Mesothelial cell of epicardium (in vitro differentiated cells): ENCODE measurements around the gene REV3L. TPM values are rescaled to one million over a fixed set of nuclear protein-coding genes. Genes with fewer than 3 reads are reported as not detected.
"Not testable (repeated sequence)": the region's sequence is repeated elsewhere in the genome, so short reads cannot be mapped to it uniquely, and the experiment has no call there.

Experiments
- DNase-seq, 2 experiments: peaks; one replicate each; pipeline ENCODE4 v3.0.0; 2021; ENCODE audit warnings: low spot score in 2 of 2; ENCODE audit not compliant: unreplicated experiment in 2 of 2
- H3K27ac Mint-ChIP-seq: 2 replicates; pipeline ENCODE4 v1.8.0; 2021; ENCODE audit warnings: mixed read lengths
- H3K27me3 Mint-ChIP-seq: 2 replicates; pipeline ENCODE4 v1.8.0; 2021; ENCODE audit warnings: low read depth, mixed read lengths
- H3K36me3 Mint-ChIP-seq: 2 replicates; pipeline ENCODE4 v1.8.0; 2021; ENCODE audit warnings: mixed read lengths
- H3K4me1 Mint-ChIP-seq: 2 replicates; pipeline ENCODE4 v1.8.0; 2021; ENCODE audit warnings: mixed read lengths
- H3K4me3 Mint-ChIP-seq: 2 replicates; pipeline ENCODE4 v1.8.0; 2021; ENCODE audit warnings: mild to moderate bottlenecking, moderate library complexity, mixed read lengths
- H3K9me3 Mint-ChIP-seq: 2 replicates; pipeline ENCODE4 v1.8.0; 2021; ENCODE audit warnings: mixed read lengths
- total RNA-seq: library from RNA; stranded (reverse); gene quantifications from 3 replicates; pipeline ENCODE4 v1.2.1, GENCODE V29; 2021
- TF ChIP-seq, protein P1 (sequence below): fragments of 200-600 bp; sonication (generic); IDR thresholded peaks from one replicate; pipeline ENCODE4 v1.5.0; 2021; ENCODE audit warnings: antibody characterized with exemption; ENCODE audit not compliant: unreplicated experiment

Gene REV3L
- total RNA-seq, 1 donor from 2014 or later: 41.7 TPM

GRCh38 chr6:111307275-111307858 is 175.7 kb downstream of the REV3L start:
- no peaks in the 10 kb centered on the region for H3K4me1 Mint-ChIP-seq

GRCh38 chr6:111306104-111306888 is 176.7 kb downstream of the REV3L start:
- no peak for DNase-seq
- Mint-ChIP-seq H3K4me3 (no peak overlapping the region), H3K9me3 (peaks cover 11% of the 10 kb centered on the region), H3K4me1 (no peaks in the 10 kb centered on the region), H3K36me3 (peaks cover 49% of the 10 kb centered on the region), H3K27me3 (no peaks in the 10 kb centered on the region), H3K27ac (no peak overlapping the region)
- TF ChIP-seq, protein P1, sequence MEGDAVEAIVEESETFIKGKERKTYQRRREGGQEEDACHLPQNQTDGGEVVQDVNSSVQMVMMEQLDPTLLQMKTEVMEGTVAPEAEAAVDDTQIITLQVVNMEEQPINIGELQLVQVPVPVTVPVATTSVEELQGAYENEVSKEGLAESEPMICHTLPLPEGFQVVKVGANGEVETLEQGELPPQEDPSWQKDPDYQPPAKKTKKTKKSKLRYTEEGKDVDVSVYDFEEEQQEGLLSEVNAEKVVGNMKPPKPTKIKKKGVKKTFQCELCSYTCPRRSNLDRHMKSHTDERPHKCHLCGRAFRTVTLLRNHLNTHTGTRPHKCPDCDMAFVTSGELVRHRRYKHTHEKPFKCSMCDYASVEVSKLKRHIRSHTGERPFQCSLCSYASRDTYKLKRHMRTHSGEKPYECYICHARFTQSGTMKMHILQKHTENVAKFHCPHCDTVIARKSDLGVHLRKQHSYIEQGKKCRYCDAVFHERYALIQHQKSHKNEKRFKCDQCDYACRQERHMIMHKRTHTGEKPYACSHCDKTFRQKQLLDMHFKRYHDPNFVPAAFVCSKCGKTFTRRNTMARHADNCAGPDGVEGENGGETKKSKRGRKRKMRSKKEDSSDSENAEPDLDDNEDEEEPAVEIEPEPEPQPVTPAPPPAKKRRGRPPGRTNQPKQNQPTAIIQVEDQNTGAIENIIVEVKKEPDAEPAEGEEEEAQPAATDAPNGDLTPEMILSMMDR: no peak

More at GRCh38 chr6:111307275-111307858, 175.7 kb downstream of the REV3L start:
- no peak for DNase-seq
- peaks cover 4% of the 10 kb centered on the region for H3K9me3 Mint-ChIP-seq
- H3K36me3 Mint-ChIP-seq: peaks cover 41% of the 10 kb centered on the region
- no peak overlapping the region for H3K27ac Mint-ChIP-seq
- TF ChIP-seq, protein P1: no peak
- no peak overlapping the region for H3K4me3 Mint-ChIP-seq
- no peaks in the 10 kb centered on the region for H3K27me3 Mint-ChIP-seq

- TF ChIP-seq, protein P1: no peak
- H3K9me3 Mint-ChIP-seq: peaks cover 13% of the 10 kb centered on the region
- no peaks in the 10 kb centered on the region for H3K4me1 Mint-ChIP-seq
- peaks cover 51% of the 10 kb centered on the region for H3K36me3 Mint-ChIP-seq
- H3K27me3 Mint-ChIP-seq: no peaks in the 10 kb centered on the region
- DNase-seq: no peak
- no peak overlapping the region for H3K27ac Mint-ChIP-seq
- H3K4me3 Mint-ChIP-seq: no peak overlapping the region
Observed at GRCh38 chr6:111301946-111302345, 181.1 kb downstream of the REV3L start.

GRCh38 chr6:111300938-111301800 is 181.8 kb downstream of the REV3L start:
- Mint-ChIP-seq H3K36me3 (peaks cover 47% of the 10 kb centered on the region), H3K9me3 (peaks cover 13% of the 10 kb centered on the region)
- not testable (repeated sequence) for H3K27ac Mint-ChIP-seq, H3K27me3 Mint-ChIP-seq, H3K4me1 Mint-ChIP-seq, H3K4me3 Mint-ChIP-seq, DNase-seq

GRCh38 chr6:111297776-111298175 is 185.2 kb downstream of the REV3L start:
- Mint-ChIP-seq H3K36me3 (peaks cover 49% of the 10 kb centered on the region), H3K9me3 (peaks cover 13% of the 10 kb centered on the region), H3K4me1 (no peaks in the 10 kb centered on the region), H3K27ac (no peak overlapping the region), H3K4me3 (no peak overlapping the region), H3K27me3 (no peaks in the 10 kb centered on the region)
- DNase-seq: no peak
- TF ChIP-seq, protein P1: no peak
